Measurements from ENCODE around the gene GPR180.

GPR180 gene

GRCh38 chr13:94601446-94602431 lies at the start of gene GPR180:
TSS of gene GPR180 (plus strand) at chr13:94601857. CDS start at chr13:94601928, 71 bp downstream.
- peak; percentile 98 for DNase-seq (ENCODE audit: low read depth)

- no peak for DNase-seq (ENCODE audit: low read depth)
These were observed 49.6 kb upstream of the GPR180 start for GRCh38 chr13:94552095-94552494.

GRCh38 chr13:94553766-94554165 lies 47.9 kb upstream of the GPR180 start:
- no peak for DNase-seq (ENCODE audit: low read depth)

- DNase-seq (ENCODE audit: low read depth) = no peak
These were observed 45.6 kb upstream of the GPR180 start for GRCh38 chr13:94556041-94556440.

GRCh38 chr13:94556621-94557020 lies 45.0 kb upstream of the GPR180 start:
- no peak for DNase-seq (ENCODE audit: low read depth)

GRCh38 chr13:94557684-94558235 lies 43.9 kb upstream of the GPR180 start:
- no peak for DNase-seq (ENCODE audit: low read depth)

GRCh38 chr13:94558716-94559115 lies 42.9 kb upstream of the GPR180 start:
- DNase-seq (ENCODE audit: low read depth) = no peak

- DNase-seq (ENCODE audit: low read depth) = no peak
These were observed 42.3 kb upstream of the GPR180 start for GRCh38 chr13:94559222-94559795.

- DNase-seq (ENCODE audit: low read depth) = no peak
These were observed 41.5 kb upstream of the GPR180 start for GRCh38 chr13:94560116-94560515.

GRCh38 chr13:94561126-94561525 lies 40.5 kb upstream of the GPR180 start:
- no peak for DNase-seq (ENCODE audit: low read depth)

- DNase-seq (ENCODE audit: low read depth) = no peak
These were observed 34.1 kb upstream of the GPR180 start for GRCh38 chr13:94567581-94567980.

- no peak for DNase-seq (ENCODE audit: low read depth)
These were observed 33.2 kb upstream of the GPR180 start for GRCh38 chr13:94568443-94568842.

GRCh38 chr13:94569615-94570014 lies 32.0 kb upstream of the GPR180 start:
- DNase-seq (ENCODE audit: low read depth) = no peak

GRCh38 chr13:94579063-94579462 lies 22.6 kb upstream of the GPR180 start:
- DNase-seq (ENCODE audit: low read depth) = no peak

GRCh38 chr13:94583926-94584325 lies 17.7 kb upstream of the GPR180 start:
- DNase-seq (ENCODE audit: low read depth) = no peak

- no peak for DNase-seq (ENCODE audit: low read depth)
These were observed 16.0 kb upstream of the GPR180 start for GRCh38 chr13:94585543-94586101.

GRCh38 chr13:94586371-94586770 lies 15.3 kb upstream of the GPR180 start:
- no peak for DNase-seq (ENCODE audit: low read depth)

- no peak for DNase-seq (ENCODE audit: low read depth)
These were observed 13.1 kb upstream of the GPR180 start for GRCh38 chr13:94588541-94588940.

- DNase-seq (ENCODE audit: low read depth) = no peak
These were observed 10.9 kb upstream of the GPR180 start for GRCh38 chr13:94590744-94591143.

GRCh38 chr13:94595001-94595949 lies 6.4 kb upstream of the GPR180 start:
- no peak for DNase-seq (ENCODE audit: low read depth)

- DNase-seq (ENCODE audit: low read depth) = peak; percentile 68
These were observed 5.6 kb upstream of the GPR180 start, which contains the start of gene TGDS for GRCh38 chr13:94595950-94596574. TSS of gene TGDS (minus strand) at chr13:94596152. CDS start at chr13:94596136, 16 bp downstream.
